RPMI8226 (cell line): ENCODE results near the gene RRP9.
A peak's percentile ranks its signal among the peaks of the same experiment; 100 is the strongest.
"Not testable (repeated sequence)": the region's sequence is repeated elsewhere in the genome, so short reads cannot be mapped to it uniquely, and the experiment has no call there.

Experiments used
- DNase-seq: peaks from one replicate; pipeline ENCODE4 v3.0.0-alpha.2; 2015

Gene RRP9

GRCh38 chr3:51941798-51942602 is at the start of gene RRP9, which contains the start of gene PARP3:
TSS of gene RRP9 (minus strand) at chr3:51941904. CDS start at chr3:51941867, 37 bp downstream.
TSS of gene PARP3 (plus strand) at chr3:51942363. CDS start at chr3:51943356, 993 bp downstream.
- peak; percentile 100 for DNase-seq

- DNase-seq = not testable (repeated sequence)
These were observed 48.8 kb upstream of the RRP9 start for GRCh38 chr3:51990501-51990971.

GRCh38 chr3:51988286-51989146 is 46.8 kb upstream of the RRP9 start:
- no peak for DNase-seq

- DNase-seq = no peak
These were observed 45.9 kb upstream of the RRP9 start for GRCh38 chr3:51987568-51987967.

- DNase-seq = no peak
These were observed 44.6 kb upstream of the RRP9 start for GRCh38 chr3:51986010-51986947.

GRCh38 chr3:51985063-51985462 is 43.4 kb upstream of the RRP9 start:
- no peak for DNase-seq

- no peak for DNase-seq
These were observed 42.6 kb upstream of the RRP9 start for GRCh38 chr3:51984269-51984647.

GRCh38 chr3:51983578-51984268 is 42.0 kb upstream of the RRP9 start:
- DNase-seq = no peak

- peak; percentile 87 for DNase-seq
These were observed 41.3 kb upstream of the RRP9 start, which contains the start of gene ACY1 for GRCh38 chr3:51982838-51983577. TSS of gene ACY1 (plus strand) at chr3:51983535. CDS start at chr3:51984065, 530 bp downstream.

GRCh38 chr3:51982352-51982837 is 40.7 kb upstream of the RRP9 start:
- peak; percentile 87 for DNase-seq

- no peak for DNase-seq
These were observed 38.5 kb upstream of the RRP9 start for GRCh38 chr3:51980253-51980652.

- no peak for DNase-seq
These were observed 36.4 kb upstream of the RRP9 start for GRCh38 chr3:51978143-51978502.

GRCh38 chr3:51977446-51978142 is 35.9 kb upstream of the RRP9 start:
- DNase-seq = no peak

- peak; percentile 47 for DNase-seq
These were observed 34.3 kb upstream of the RRP9 start for GRCh38 chr3:51975852-51976549.

- peak; percentile 82 for DNase-seq
These were observed 33.5 kb upstream of the RRP9 start, which contains the start of gene ABHD14A for GRCh38 chr3:51974963-51975851. TSS of gene ABHD14A (plus strand) at chr3:51975064. CDS start at chr3:51975136, 72 bp downstream.

GRCh38 chr3:51974277-51974962 is 32.7 kb upstream of the RRP9 start:
- DNase-seq = peak; percentile 58

- no peak for DNase-seq
These were observed 29.6 kb upstream of the RRP9 start for GRCh38 chr3:51971350-51971749.
